GM20000 (cell line): ENCODE data around the gene PTX4.
A peak's percentile ranks its signal among the peaks of the same experiment; 100 is the strongest.
"Not testable (repeated sequence)": the region's sequence is repeated elsewhere in the genome, so short reads cannot be mapped to it uniquely, and the experiment has no call there.

ENCODE experiments used
- DNase-seq: peaks from one replicate; pipeline ENCODE4 v3.0.0; 2012; ENCODE audit warnings: low spot score
- CTCF ChIP-seq: IDR thresholded peaks from 2 replicates; pipeline ENCODE4 v1.5.1; 2012; ENCODE audit warnings: mild to moderate bottlenecking, control low read depth; ENCODE audit errors: extremely low read depth, missing control alignments

PTX4 gene

GRCh38 chr16:1485847-1486496 is 2.8 kb downstream of the PTX4 start:
- no peak for TF ChIP-seq CTCF
- DNase-seq: no peak

- TF ChIP-seq CTCF: no peak
- no peak for DNase-seq
Observed at GRCh38 chr16:1481906-1482835, 6.6 kb downstream of the PTX4 start.

- DNase-seq: not testable (repeated sequence)
Observed at GRCh38 chr16:1478937-1479336, 9.8 kb downstream of the PTX4 start.

GRCh38 chr16:1477033-1477432 is 11.7 kb downstream of the PTX4 start:
- no peak for DNase-seq
- no peak for TF ChIP-seq CTCF

- no peak for DNase-seq
- no peak for TF ChIP-seq CTCF
Observed at GRCh38 chr16:1475552-1476114, 13.1 kb downstream of the PTX4 start.

- TF ChIP-seq CTCF: no peak
- peak; percentile 99 for DNase-seq
Observed at GRCh38 chr16:1474796-1475551, 13.8 kb downstream of the PTX4 start, which contains the start of gene CLCN7. TSS of gene CLCN7 (minus strand) at chr16:1475028. CDS start at chr16:1474974, 54 bp downstream.

GRCh38 chr16:1474082-1474795 is 14.5 kb downstream of the PTX4 start:
- no peak for DNase-seq
- no peak for TF ChIP-seq CTCF
